Astrocyte of the cerebellum (primary cell): ENCODE measurements around the gene KBTBD13.

Source experiments
- DNase-seq: peaks from one replicate; pipeline ENCODE4 v3.0.0-alpha.2; 2011; ENCODE audit warnings: low read depth
- H3K4me3 ChIP-seq: 2 replicates; pipeline ENCODE4 v1.5.1; 2011; ENCODE audit warnings: mild to moderate bottlenecking, low read depth, low read length, moderate library complexity
- in situ Hi-C: cut with HindIII; loops from 2 replicates; pipeline ENCODE4 v1.10.0; 2017; ENCODE audit warnings: low sequenced_read_pairs
- TF ChIP-seq, protein P1 (sequence below): IDR thresholded peaks from 2 replicates; pipeline ENCODE4 v1.5.1; 2012; ENCODE audit warnings: low read length, low read depth, moderate library complexity, mild to moderate bottlenecking; ENCODE audit errors: missing control alignments

KBTBD13 gene

DNA sequence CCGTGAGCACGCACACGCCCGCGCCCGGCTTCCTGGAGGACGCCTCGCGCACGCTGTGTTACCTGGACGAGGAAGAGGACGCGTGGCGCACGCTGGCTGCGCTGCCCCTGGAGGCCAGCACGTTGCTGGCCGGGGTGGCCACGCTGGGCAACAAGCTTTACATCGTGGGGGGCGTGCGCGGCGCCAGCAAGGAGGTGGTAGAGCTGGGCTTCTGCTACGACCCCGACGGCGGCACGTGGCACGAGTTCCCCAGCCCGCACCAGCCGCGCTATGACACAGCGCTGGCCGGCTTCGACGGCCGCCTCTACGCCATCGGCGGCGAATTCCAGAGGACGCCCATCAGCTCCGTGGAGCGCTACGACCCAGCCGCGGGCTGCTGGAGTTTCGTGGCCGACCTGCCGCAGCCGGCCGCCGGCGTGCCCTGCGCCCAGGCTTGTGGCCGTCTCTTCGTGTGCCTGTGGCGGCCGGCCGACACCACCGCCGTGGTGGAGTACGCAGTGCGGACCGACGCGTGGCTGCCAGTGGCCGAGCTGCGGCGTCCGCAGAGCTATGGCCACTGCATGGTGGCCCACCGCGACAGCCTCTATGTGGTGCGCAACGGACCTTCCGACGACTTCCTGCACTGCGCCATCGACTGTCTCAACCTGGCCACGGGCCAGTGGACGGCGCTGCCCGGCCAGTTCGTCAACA, 890 bp downstream of the KBTBD13 start:
- in situ Hi-C loops = no loop called here
- TF ChIP-seq, protein P1, sequence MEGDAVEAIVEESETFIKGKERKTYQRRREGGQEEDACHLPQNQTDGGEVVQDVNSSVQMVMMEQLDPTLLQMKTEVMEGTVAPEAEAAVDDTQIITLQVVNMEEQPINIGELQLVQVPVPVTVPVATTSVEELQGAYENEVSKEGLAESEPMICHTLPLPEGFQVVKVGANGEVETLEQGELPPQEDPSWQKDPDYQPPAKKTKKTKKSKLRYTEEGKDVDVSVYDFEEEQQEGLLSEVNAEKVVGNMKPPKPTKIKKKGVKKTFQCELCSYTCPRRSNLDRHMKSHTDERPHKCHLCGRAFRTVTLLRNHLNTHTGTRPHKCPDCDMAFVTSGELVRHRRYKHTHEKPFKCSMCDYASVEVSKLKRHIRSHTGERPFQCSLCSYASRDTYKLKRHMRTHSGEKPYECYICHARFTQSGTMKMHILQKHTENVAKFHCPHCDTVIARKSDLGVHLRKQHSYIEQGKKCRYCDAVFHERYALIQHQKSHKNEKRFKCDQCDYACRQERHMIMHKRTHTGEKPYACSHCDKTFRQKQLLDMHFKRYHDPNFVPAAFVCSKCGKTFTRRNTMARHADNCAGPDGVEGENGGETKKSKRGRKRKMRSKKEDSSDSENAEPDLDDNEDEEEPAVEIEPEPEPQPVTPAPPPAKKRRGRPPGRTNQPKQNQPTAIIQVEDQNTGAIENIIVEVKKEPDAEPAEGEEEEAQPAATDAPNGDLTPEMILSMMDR = no peak
- no peak overlapping the region for H3K4me3 ChIP-seq
- no peak for DNase-seq

DNA sequence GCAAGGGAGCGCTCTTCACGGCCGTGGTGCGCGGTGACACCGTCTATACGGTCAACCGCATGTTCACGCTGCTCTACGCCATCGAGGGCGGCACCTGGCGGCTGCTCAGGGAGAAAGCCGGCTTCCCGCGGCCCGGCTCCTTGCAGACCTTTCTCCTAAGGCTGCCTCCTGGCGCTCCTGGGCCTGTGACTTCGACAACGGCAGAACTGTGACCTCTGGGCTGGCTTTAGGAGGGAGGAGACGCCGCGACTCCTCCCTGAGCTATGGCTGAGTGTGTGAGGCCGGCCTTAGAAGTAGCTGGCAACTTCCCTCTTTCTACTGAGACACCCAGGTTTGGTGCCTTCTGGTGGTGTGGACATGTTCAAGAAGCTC, 1.4 kb downstream of the KBTBD13 start:
- no peak for DNase-seq
- no peak overlapping the region for H3K4me3 ChIP-seq
- TF ChIP-seq, protein P1 = peak; percentile 60
- in situ Hi-C loops = no loop called here

DNA sequence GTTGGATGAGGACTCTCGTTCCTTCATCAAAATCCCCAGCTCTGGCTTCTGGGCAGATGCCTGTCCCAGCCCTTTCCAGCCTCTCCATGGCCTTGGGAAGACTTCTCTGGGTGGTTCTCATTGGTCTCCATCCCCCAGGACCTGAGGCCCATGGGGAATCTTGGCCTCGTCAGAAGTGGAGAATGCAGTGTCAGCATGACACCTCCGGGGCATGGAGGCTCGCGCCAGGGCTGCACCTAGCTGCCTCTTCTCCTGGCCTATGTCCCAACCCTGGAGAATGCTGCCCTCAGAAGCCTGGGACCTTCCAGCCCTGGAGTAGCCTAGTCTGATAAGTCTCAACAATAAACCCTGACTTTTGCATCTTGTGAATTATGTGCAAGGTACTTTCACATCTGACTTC, 3.0 kb downstream of the KBTBD13 start:
- no peak overlapping the region for H3K4me3 ChIP-seq
- no peak for DNase-seq
- in situ Hi-C loops = no loop called here
- TF ChIP-seq, protein P1 = no peak

DNA sequence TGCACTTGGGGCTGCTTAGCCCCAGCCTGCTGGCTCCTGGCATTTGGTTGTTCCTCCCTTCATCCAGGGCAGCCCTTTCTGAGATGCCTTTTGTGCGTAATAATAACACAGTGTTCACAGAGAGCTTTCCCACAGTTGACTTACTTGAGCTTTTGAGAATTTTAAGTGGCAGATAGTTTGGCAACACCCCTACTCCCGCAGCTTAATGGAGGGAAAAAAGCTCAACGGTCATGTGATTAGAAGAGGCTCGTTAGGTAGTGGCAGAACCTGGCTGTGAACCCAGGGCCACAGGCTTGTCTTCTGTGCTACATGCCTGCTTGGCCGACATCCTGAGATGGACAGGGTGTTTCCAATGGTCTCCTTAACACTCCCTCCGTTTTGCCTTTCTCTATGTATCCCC, 4.7 kb downstream of the KBTBD13 start:
- TF ChIP-seq, protein P1 = no peak
- in situ Hi-C loops = no loop called here
- DNase-seq = no peak
- no peak overlapping the region for H3K4me3 ChIP-seq

DNA sequence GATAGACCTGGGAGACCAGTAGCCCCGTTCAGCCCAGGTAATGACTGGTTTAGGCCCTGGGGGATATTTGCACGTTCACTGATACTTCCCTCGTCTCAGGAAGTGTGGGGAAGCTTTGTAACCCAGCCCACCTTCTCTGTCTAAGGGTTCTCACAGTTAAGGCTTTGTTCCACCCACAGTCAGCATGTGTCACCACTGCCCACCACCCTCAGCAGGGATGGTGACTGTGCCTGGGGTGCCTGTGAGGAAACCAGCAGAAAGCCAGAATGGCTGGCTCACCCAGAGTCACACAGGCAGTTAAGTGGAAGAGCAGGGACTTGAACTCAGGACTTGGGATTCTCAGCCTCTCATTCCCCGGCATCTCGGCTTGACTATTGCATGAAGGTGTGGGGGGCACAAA, 5.2 kb downstream of the KBTBD13 start:
- no peak for DNase-seq
- no peak overlapping the region for H3K4me3 ChIP-seq
- TF ChIP-seq, protein P1 = no peak
- in situ Hi-C loops = no loop called here

DNA sequence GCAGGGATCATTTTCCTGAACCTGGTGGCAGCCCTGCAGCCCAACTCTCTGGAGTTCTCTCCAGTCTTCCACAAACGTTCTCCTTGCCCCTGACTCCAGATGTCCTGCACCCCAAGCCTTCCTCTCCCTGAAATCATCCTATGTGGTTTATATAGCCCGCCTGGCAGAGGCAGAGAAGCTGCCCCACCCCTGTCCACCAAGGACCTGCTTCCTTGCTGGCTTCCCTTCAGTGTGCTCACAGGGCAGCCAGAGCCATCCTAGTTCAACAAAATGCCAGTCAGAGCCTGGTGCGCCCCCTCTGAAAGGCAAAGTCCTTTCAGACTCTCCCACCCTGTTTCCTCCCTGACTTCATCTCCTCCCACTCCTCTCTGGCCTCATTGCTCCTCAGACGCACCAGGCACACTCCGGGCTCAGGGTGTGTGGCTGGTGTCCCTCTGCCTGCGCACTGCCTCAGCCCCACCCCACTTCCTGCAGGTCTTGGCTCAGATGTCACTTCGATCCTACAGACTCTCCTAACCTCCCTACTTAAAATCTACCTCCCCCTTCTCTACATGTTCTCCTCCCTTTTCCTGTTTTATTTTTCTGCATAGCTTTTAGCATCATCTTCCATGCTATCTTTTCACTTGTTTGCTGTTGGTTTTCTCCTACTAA, 5.9 kb downstream of the KBTBD13 start:
- no peak for DNase-seq
- in situ Hi-C loops = no loop called here
- no peak overlapping the region for H3K4me3 ChIP-seq
- TF ChIP-seq, protein P1 = no peak
